ENCODE data around the gene VWA8. TPM values are rescaled to one million over a fixed set of nuclear protein-coding genes. Genes with fewer than 3 reads are reported as not detected.

Gene VWA8
- total and polyA plus RNA-seq, 2 of the 13 experiments (the other 11 are each of a cell fraction or from before 2014, with no cell fraction given): 9.1 to 17.3 TPM

GRCh38 chr13:41613984-41614661, 346.8 kb downstream of the VWA8 start (continued):
- TF ChIP-seq, protein P1, sequence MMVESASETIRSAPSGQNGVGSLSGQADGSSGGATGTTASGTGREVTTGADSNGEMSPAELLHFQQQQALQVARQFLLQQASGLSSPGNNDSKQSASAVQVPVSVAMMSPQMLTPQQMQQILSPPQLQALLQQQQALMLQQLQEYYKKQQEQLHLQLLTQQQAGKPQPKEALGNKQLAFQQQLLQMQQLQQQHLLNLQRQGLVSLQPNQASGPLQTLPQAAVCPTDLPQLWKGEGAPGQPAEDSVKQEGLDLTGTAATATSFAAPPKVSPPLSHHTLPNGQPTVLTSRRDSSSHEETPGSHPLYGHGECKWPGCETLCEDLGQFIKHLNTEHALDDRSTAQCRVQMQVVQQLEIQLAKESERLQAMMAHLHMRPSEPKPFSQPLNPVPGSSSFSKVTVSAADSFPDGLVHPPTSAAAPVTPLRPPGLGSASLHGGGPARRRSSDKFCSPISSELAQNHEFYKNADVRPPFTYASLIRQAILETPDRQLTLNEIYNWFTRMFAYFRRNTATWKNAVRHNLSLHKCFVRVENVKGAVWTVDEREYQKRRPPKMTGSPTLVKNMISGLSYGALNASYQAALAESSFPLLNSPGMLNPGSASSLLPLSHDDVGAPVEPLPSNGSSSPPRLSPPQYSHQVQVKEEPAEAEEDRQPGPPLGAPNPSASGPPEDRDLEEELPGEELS (CRISPR knock-in tag; IDR thresholded peaks at IDR 0.05): peak; percentile 60
- TF ChIP-seq, protein P2, sequence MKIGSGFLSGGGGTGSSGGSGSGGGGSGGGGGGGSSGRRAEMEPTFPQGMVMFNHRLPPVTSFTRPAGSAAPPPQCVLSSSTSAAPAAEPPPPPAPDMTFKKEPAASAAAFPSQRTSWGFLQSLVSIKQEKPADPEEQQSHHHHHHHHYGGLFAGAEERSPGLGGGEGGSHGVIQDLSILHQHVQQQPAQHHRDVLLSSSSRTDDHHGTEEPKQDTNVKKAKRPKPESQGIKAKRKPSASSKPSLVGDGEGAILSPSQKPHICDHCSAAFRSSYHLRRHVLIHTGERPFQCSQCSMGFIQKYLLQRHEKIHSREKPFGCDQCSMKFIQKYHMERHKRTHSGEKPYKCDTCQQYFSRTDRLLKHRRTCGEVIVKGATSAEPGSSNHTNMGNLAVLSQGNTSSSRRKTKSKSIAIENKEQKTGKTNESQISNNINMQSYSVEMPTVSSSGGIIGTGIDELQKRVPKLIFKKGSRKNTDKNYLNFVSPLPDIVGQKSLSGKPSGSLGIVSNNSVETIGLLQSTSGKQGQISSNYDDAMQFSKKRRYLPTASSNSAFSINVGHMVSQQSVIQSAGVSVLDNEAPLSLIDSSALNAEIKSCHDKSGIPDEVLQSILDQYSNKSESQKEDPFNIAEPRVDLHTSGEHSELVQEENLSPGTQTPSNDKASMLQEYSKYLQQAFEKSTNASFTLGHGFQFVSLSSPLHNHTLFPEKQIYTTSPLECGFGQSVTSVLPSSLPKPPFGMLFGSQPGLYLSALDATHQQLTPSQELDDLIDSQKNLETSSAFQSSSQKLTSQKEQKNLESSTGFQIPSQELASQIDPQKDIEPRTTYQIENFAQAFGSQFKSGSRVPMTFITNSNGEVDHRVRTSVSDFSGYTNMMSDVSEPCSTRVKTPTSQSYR (CRISPR knock-in tag; IDR thresholded peaks at IDR 0.05; ENCODE audit: borderline replicate concordance): peak; percentile 37; the same call in 1 of the 2 replicates
- TF ChIP-seq ISL2 (CRISPR knock-in tag; IDR thresholded peaks at IDR 0.05) (peak; percentile 62; the same call in 1 of the 2 replicates), ELF3 (CRISPR knock-in tag; IDR thresholded peaks at IDR 0.05) (peak; percentile 76), DPF2 (CRISPR knock-in tag; IDR thresholded peaks at IDR 0.05; ENCODE audit: borderline replicate concordance, low read depth) (peak; percentile 54; the same call in 1 of the 2 replicates), FOXJ3 (CRISPR knock-in tag; IDR thresholded peaks at IDR 0.05; ENCODE audit: borderline replicate concordance) (peak; percentile 36; the same call in 1 of the 2 replicates), ZFP62 (CRISPR knock-in tag; IDR thresholded peaks at IDR 0.05) (no peak), MEF2D (CRISPR knock-in tag; IDR thresholded peaks at IDR 0.05) (peak; percentile 100), ZNF503 (CRISPR knock-in tag; IDR thresholded peaks at IDR 0.05) (0 out of 2 replicates have a peak, but pooled peaks have one; percentile 8), PHB2 (IDR thresholded peaks at IDR 0.05; ENCODE audit: partially characterized antibody) (no peak), TCF7L2 (IDR thresholded peaks at IDR 0.05; ENCODE audit: low read depth, low read length) (0 out of 2 replicates have a peak, but pooled peaks have one; percentile 20), HNF1B (CRISPR knock-in tag; IDR thresholded peaks at IDR 0.05) (peak; percentile 53), FOXO1 (CRISPR knock-in tag; IDR thresholded peaks at IDR 0.05) (peak; percentile 32; the same call in 1 of the 2 replicates), CHD4 (IDR thresholded peaks at IDR 0.05; ENCODE audit: borderline replicate concordance, low read length) (peak; percentile 51; the same call in 1 of the 2 replicates), ZBTB38 (CRISPR knock-in tag; IDR thresholded peaks at IDR 0.05) (peak; percentile 77), TBX2 (CRISPR knock-in tag; IDR thresholded peaks at IDR 0.05; ENCODE audit: borderline replicate concordance) (peak; percentile 55; the same call in 1 of the 2 replicates)
- TF ChIP-seq, protein P3, sequence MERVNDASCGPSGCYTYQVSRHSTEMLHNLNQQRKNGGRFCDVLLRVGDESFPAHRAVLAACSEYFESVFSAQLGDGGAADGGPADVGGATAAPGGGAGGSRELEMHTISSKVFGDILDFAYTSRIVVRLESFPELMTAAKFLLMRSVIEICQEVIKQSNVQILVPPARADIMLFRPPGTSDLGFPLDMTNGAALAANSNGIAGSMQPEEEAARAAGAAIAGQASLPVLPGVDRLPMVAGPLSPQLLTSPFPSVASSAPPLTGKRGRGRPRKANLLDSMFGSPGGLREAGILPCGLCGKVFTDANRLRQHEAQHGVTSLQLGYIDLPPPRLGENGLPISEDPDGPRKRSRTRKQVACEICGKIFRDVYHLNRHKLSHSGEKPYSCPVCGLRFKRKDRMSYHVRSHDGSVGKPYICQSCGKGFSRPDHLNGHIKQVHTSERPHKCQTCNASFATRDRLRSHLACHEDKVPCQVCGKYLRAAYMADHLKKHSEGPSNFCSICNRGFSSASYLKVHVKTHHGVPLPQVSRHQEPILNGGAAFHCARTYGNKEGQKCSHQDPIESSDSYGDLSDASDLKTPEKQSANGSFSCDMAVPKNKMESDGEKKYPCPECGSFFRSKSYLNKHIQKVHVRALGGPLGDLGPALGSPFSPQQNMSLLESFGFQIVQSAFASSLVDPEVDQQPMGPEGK (CRISPR knock-in tag; IDR thresholded peaks at IDR 0.05): peak; percentile 7; the same call in 1 of the 2 replicates
